CD8-positive, alpha-beta memory T cell (primary cell): ENCODE data around the gene AUTS2. TPM values are rescaled to one million over a fixed set of nuclear protein-coding genes. Genes with fewer than 3 reads are reported as not detected.

Experiments
- CTCF ChIA-PET: fragments of 350-600 bp; sonication (Branson Sonifier 250); formaldehyde crosslinking; loops from one replicate; lab custom pipeline; 2021; ENCODE audit warnings: antibody characterized with exemption; lab: Charles Lee
- POLR2A ChIA-PET: fragments of 350-600 bp; sonication (Branson Sonifier 250); formaldehyde crosslinking; loops from one replicate; lab custom pipeline; 2021; ENCODE audit warnings: antibody characterized with exemption; lab: Charles Lee
- DNase-seq, 5 donors: peaks; one replicate each; pipeline versions ENCODE4 v3.0.0 to v3.0.0-alpha.2; 2020 to 2022; ENCODE audit warnings: mixed read lengths in 1 of 5
- H3K27ac ChIP-seq: one replicate; pipeline ENCODE4 v1.7.0; 2013; ENCODE audit warnings: low read depth, mild to moderate bottlenecking, low read length, moderate library complexity
- H3K27me3 ChIP-seq: 2 replicates; pipeline ENCODE4 v1.7.0; 2013; ENCODE audit warnings: low read length, mild to moderate bottlenecking; ENCODE audit not compliant: insufficient read depth, poor library complexity, severe bottlenecking
- H3K36me3 ChIP-seq: 2 replicates; pipeline ENCODE4 v1.7.0; 2013; ENCODE audit warnings: mild to moderate bottlenecking, low read length, moderate library complexity; ENCODE audit not compliant: insufficient read depth
- H3K4me1 ChIP-seq: 2 replicates; pipeline ENCODE4 v1.7.0; 2013; ENCODE audit warnings: mild to moderate bottlenecking, low read length, moderate library complexity; ENCODE audit not compliant: insufficient read depth
- H3K4me3 ChIP-seq: 2 replicates; pipeline ENCODE4 v1.7.0; 2013; ENCODE audit warnings: mild to moderate bottlenecking, low read length
- H3K9me3 ChIP-seq: 2 replicates; pipeline ENCODE4 v1.7.0; 2013; ENCODE audit warnings: mild to moderate bottlenecking, low read length
- H3K27ac Mint-ChIP-seq, 8 donors: one replicate each; pipeline ENCODE4 v1.8.0; 2020 to 2021; ENCODE audit warnings: mixed read lengths in 8 of 8, mild to moderate bottlenecking in 6 of 8, inconsistent platforms in 3 of 8, moderate library complexity in 3 of 8
- H3K27me3 Mint-ChIP-seq, 2 donors: one replicate each; pipeline ENCODE4 v1.8.0; 2020 to 2021; ENCODE audit warnings: mixed read lengths in 2 of 2, mild to moderate bottlenecking in 1 of 2, moderate library complexity in 1 of 2
- H3K36me3 Mint-ChIP-seq, 3 donors: one replicate each; pipeline ENCODE4 v1.8.0; 2020 to 2021; ENCODE audit warnings: mixed read lengths in 3 of 3, inconsistent platforms in 1 of 3, mild to moderate bottlenecking in 1 of 3
- H3K4me1 Mint-ChIP-seq, 3 donors: one replicate each; pipeline ENCODE4 v1.8.0; 2020 to 2021; ENCODE audit warnings: mixed read lengths in 3 of 3, inconsistent platforms in 1 of 3, mild to moderate bottlenecking in 1 of 3
- H3K4me3 Mint-ChIP-seq, 7 donors: one replicate each; pipeline ENCODE4 v1.8.0; 2020 to 2021; ENCODE audit warnings: mixed read lengths in 7 of 7, mild to moderate bottlenecking in 6 of 7, moderate library complexity in 4 of 7, inconsistent platforms in 2 of 7
- H3K9me3 Mint-ChIP-seq, 5 donors: one replicate each; pipeline ENCODE4 v1.8.0; 2020 to 2022; ENCODE audit warnings: mixed read lengths in 5 of 5, mild to moderate bottlenecking in 3 of 5, moderate library complexity in 2 of 5, inconsistent platforms in 1 of 5
- polyA plus RNA-seq: library from polyadenylated mRNA; unstranded; fragments of 300-500 nt; fragmentation: Illumina TruSeq; gene quantifications from one replicate; pipeline ENCODE4 v1.2.3, GENCODE V29; 2021
- total RNA-seq, 2 experiments: library from RNA; stranded (reverse); gene quantifications; one replicate each; pipeline ENCODE4 v1.2.3, GENCODE V29; 2021

The AUTS2 gene
- total and polyA plus RNA-seq, 3 experiments from 2014 or later: 4.4 to 9.9 (median 5.3) TPM

GRCh38 chr7:70006261-70006920 lies 408.1 kb downstream of the AUTS2 start:
- POLR2A ChIA-PET: no interaction called here
- Histone ChIP-seq H3K9me3 (no peaks in the 10 kb centered on the region), H3K27ac (no peak overlapping the region), H3K27me3 (no peaks in the 10 kb centered on the region), H3K36me3 (no peaks in the 10 kb centered on the region), H3K4me3 (no peak overlapping the region), H3K4me1 (no peaks in the 10 kb centered on the region)
- H3K36me3 Mint-ChIP-seq: no peaks in the 10 kb centered on the region
- H3K27me3 Mint-ChIP-seq: peaks cover 9 to 14% of the 10 kb centered on the region in 2 donors
- CTCF ChIA-PET: no interaction called here
- no peak for DNase-seq
- H3K4me1 Mint-ChIP-seq: peaks cover 3 to 11% (median 7%) of the 10 kb centered on the region in 3 donors
- H3K4me3 Mint-ChIP-seq: no peak overlapping the region
- no peak overlapping the region for H3K27ac Mint-ChIP-seq
- no peaks in the 10 kb centered on the region for H3K9me3 Mint-ChIP-seq

DNA sequence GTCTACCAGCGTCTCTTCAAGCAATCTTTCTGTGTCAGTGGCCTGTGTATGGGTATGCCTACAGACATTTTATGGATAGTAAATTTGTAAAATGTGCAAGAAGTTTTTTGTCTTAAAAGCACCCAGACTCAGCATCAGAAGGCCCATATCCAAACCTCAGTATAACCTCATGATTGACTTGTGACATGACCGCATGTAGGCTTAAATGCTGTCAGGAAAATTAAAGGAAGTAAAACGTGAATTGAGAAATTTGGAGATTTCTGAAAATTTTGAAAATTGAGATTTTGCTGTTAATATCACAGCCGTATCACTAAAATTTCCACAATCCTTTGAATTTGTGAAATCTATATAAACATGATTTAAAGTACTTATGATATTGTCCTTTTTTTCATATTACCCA lies 410.2 kb downstream of the AUTS2 start:
- no peaks in the 10 kb centered on the region for H3K27me3 ChIP-seq
- Mint-ChIP-seq H3K27me3 (peaks cover 9 to 14% of the 10 kb centered on the region in 2 donors), H3K27ac (no peak overlapping the region), H3K4me1 (peaks cover 3 to 11% (median 7%) of the 10 kb centered on the region in 3 donors), H3K4me3 (no peak overlapping the region), H3K36me3 (peaks cover 0 to 2% (median 0%) of the 10 kb centered on the region in 3 donors), H3K9me3 (no peaks in the 10 kb centered on the region)
- DNase-seq: no peak
- CTCF ChIA-PET: no interaction called here
- H3K4me1 ChIP-seq: no peaks in the 10 kb centered on the region
- no peaks in the 10 kb centered on the region for H3K9me3 ChIP-seq
- no peak overlapping the region for H3K4me3 ChIP-seq
- H3K36me3 ChIP-seq: no peaks in the 10 kb centered on the region
- H3K27ac ChIP-seq: no peak overlapping the region
- POLR2A ChIA-PET: no interaction called here

DNA sequence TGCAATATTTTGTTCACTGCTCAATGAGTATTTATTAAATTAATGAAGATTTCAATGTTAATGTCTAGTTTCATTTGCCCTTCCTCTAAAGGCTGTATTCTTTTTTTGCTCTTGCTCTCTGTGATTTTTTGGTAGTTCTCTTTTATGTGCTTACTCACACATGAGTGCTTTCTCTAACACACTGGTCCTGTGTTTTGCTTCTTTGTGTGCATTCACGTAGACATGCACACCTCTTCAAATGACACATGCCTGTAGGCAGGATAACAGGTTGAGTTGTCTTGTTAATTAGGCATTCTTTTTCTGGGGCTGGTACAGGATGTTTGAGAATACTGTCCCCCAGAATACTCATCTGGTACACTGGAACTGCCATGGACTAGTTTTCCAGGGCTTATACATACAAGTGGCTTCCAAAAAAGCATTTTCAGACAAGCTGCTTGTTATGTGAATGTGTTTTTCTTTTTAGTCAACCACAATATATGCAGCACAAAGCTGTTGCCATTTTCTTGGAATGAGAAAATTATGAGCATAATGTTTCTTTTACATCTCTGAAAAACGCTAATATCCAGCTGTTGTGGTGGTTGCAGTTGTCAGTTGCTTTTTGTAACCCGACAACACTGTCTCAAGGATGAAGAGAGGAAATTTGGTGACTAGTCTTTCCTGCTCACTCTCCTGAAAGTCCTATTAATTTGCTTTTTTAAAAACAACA lies 416.4 kb downstream of the AUTS2 start:
- no peak overlapping the region for H3K4me3 Mint-ChIP-seq
- peaks cover 11 to 12% of the 10 kb centered on the region in 2 donors for H3K27me3 Mint-ChIP-seq

DNA sequence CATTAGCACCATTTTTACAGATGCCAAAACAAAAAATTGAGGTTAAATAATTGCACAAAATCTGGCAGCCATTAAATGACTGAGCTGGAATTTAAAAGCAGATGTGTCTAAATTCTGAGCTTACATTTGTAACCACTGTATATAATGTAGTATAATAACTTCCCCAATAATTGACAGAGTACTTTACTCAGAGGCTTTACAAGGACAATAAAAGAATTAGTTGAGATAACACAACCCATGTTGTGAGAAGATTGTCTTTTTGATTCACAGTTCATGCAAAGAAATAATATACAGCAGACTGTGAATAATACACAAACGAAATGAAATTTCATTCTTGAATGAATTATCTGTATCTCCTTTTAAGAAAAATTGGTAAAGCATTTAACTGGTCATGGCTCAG lies 417.1 kb downstream of the AUTS2 start:
- no peak for DNase-seq
- CTCF ChIA-PET: no interaction called here
- Mint-ChIP-seq H3K27me3 (peaks cover 10 to 11% of the 10 kb centered on the region in 2 donors), H3K9me3 (no peaks in the 10 kb centered on the region), H3K36me3 (peaks cover 0 to 2% (median 0%) of the 10 kb centered on the region in 3 donors), H3K27ac (no peak overlapping the region), H3K4me3 (no peak overlapping the region), H3K4me1 (no peaks in the 10 kb centered on the region)
- POLR2A ChIA-PET: no interaction called here
- H3K4me1 ChIP-seq: no peaks in the 10 kb centered on the region
- H3K9me3 ChIP-seq: no peaks in the 10 kb centered on the region
- no peak overlapping the region for H3K27ac ChIP-seq
- no peak overlapping the region for H3K4me3 ChIP-seq
- no peaks in the 10 kb centered on the region for H3K27me3 ChIP-seq
- no peaks in the 10 kb centered on the region for H3K36me3 ChIP-seq

More for the DNA sequence above, 416.4 kb downstream of the AUTS2 start:
- Histone ChIP-seq H3K9me3 (no peaks in the 10 kb centered on the region), H3K4me1 (no peaks in the 10 kb centered on the region), H3K36me3 (no peaks in the 10 kb centered on the region), H3K27ac (no peak overlapping the region), H3K4me3 (no peak overlapping the region), H3K27me3 (no peaks in the 10 kb centered on the region)
- no peak overlapping the region for H3K27ac Mint-ChIP-seq
- peaks cover 0 to 2% (median 0%) of the 10 kb centered on the region in 3 donors for H3K36me3 Mint-ChIP-seq
- no peaks in the 10 kb centered on the region for H3K9me3 Mint-ChIP-seq
- no peaks in the 10 kb centered on the region for H3K4me1 Mint-ChIP-seq
- no peak for DNase-seq
- POLR2A ChIA-PET: no interaction called here
- CTCF ChIA-PET: no interaction called here

DNA sequence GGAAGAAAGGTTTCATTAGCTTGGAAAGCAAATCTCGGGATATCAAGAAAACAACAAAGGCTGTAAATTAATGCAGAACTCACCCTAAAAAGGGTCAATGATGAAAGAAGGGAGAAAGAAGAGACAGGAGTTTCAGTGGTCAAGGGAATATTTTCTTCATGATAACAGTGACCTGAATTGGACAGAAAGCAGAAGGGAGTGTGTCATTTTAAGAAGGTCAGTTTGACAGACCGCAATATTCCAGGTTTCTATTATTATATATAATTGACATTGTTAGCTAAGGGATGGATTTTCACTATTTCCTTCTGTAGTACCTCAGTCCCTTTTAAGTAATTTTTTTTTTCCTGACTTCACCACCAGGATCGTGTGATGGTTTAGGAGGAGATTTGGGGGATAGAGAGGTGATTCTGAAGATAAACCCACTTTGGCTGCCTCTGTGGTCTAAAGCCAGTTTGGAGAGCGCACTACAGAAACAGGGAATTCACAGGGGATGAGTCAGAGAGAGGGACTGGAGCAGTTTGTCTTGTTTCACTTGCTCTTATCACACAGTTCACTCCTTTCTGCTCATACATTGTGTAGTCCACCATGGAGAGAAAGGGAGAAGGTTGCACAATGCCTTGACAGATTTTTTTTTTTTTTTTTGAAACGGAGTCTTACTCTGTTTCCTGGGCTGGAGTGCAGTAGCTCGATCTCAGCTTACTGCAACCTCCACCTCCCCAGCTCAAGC lies 417.9 kb downstream of the AUTS2 start:
- Histone ChIP-seq H3K4me3 (no peak overlapping the region), H3K27me3 (no peaks in the 10 kb centered on the region), H3K9me3 (no peaks in the 10 kb centered on the region), H3K4me1 (no peaks in the 10 kb centered on the region), H3K27ac (no peak overlapping the region), H3K36me3 (no peaks in the 10 kb centered on the region)
- Mint-ChIP-seq H3K4me3 (no peak overlapping the region), H3K27ac (no peak overlapping the region), H3K9me3 (peaks cover 0 to 2% (median 0%) of the 10 kb centered on the region in 5 donors), H3K36me3 (peaks cover 0 to 2% (median 0%) of the 10 kb centered on the region in 3 donors), H3K27me3 (peaks cover 8 to 11% of the 10 kb centered on the region in 2 donors), H3K4me1 (no peaks in the 10 kb centered on the region)
- DNase-seq: no peak
- CTCF ChIA-PET: no interaction called here
- POLR2A ChIA-PET: no interaction called here

DNA sequence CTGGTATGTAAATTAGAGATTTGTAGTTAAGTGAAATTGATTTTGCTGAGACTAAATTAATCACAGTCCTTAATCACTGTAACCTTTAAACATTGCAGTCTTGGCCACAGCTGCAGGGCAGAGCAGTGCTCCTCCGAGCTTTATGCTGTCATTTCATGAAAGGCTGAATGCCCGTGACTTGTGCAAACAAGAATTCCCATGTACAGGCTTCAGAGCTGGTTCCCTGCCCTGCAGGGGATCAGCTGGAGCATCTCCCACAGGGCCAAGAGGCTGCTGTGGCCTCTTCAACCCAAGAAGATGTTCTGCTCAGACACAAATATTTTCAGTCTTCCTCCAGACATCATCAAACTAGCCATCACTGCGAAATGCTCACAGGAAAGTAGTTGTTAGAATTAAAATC lies 419.1 kb downstream of the AUTS2 start:
- Histone ChIP-seq H3K27me3 (no peaks in the 10 kb centered on the region), H3K4me1 (no peaks in the 10 kb centered on the region), H3K4me3 (no peak overlapping the region), H3K36me3 (no peaks in the 10 kb centered on the region), H3K9me3 (no peaks in the 10 kb centered on the region), H3K27ac (no peak overlapping the region)
- peaks cover 9 to 11% of the 10 kb centered on the region in 2 donors for H3K27me3 Mint-ChIP-seq
- H3K9me3 Mint-ChIP-seq: peaks cover 0 to 2% (median 0%) of the 10 kb centered on the region in 5 donors
- no peak overlapping the region for H3K4me3 Mint-ChIP-seq
- ChIA-PET POLR2A (no interaction called here), CTCF (interaction anchor here (0.7 to 1.1 kb wide), 2 partner anchors 9 to 347 kb away, joined by 3 to 4 read pairs; no protein-coding TSS in a partner anchor)
- H3K27ac Mint-ChIP-seq: no peak overlapping the region
- H3K4me1 Mint-ChIP-seq: no peaks in the 10 kb centered on the region
- DNase-seq: no peak
- H3K36me3 Mint-ChIP-seq: peaks cover 0 to 1% (median 0%) of the 10 kb centered on the region in 3 donors

DNA sequence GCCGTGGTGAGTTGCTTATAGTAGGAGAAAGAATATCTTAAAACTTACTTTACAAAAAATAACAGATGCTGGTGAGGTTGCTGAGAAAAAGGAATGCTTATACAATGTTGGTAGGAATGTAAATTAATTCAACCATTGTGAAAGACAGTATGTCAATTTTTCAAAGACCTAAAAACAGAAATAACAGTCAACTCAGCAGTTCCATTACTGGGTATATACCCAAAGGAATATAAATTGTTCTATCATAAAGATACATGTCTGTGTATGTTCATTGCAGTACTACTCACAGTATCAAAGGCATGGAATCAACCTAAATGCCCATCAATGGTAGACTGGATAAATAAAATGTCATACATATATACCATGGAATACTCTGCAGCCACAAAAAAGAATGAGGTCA lies 420.4 kb downstream of the AUTS2 start:
- no peaks in the 10 kb centered on the region for H3K27me3 ChIP-seq
- peaks cover 0 to 2% (median 0%) of the 10 kb centered on the region in 5 donors for H3K9me3 Mint-ChIP-seq
- ChIA-PET CTCF (no interaction called here), POLR2A (no interaction called here)
- peaks cover 11 to 12% of the 10 kb centered on the region in 2 donors for H3K27me3 Mint-ChIP-seq
- H3K4me1 Mint-ChIP-seq: no peaks in the 10 kb centered on the region
- no peaks in the 10 kb centered on the region for H3K36me3 ChIP-seq
- no peak overlapping the region for H3K27ac ChIP-seq
- no peaks in the 10 kb centered on the region for H3K4me1 ChIP-seq
- H3K9me3 ChIP-seq: no peaks in the 10 kb centered on the region
- DNase-seq: no peak
- H3K4me3 ChIP-seq: no peak overlapping the region
- no peak overlapping the region for H3K4me3 Mint-ChIP-seq
- H3K27ac Mint-ChIP-seq: no peak overlapping the region
- H3K36me3 Mint-ChIP-seq: no peaks in the 10 kb centered on the region

GRCh38 chr7:70027867-70028266 lies 429.6 kb downstream of the AUTS2 start:
- Mint-ChIP-seq H3K36me3 (no peaks in the 10 kb centered on the region), H3K27me3 (peaks cover 0 to 7% of the 10 kb centered on the region in 2 donors), H3K9me3 (no peaks in the 10 kb centered on the region), H3K4me1 (no peaks in the 10 kb centered on the region), H3K4me3 (no peak overlapping the region), H3K27ac (no peak overlapping the region)
- POLR2A ChIA-PET: no interaction called here
- H3K27ac ChIP-seq: no peak overlapping the region
- H3K27me3 ChIP-seq: no peaks in the 10 kb centered on the region
- no peak overlapping the region for H3K4me3 ChIP-seq
- H3K4me1 ChIP-seq: no peaks in the 10 kb centered on the region
- CTCF ChIA-PET: no interaction called here
- no peaks in the 10 kb centered on the region for H3K9me3 ChIP-seq
- DNase-seq: no peak
- no peaks in the 10 kb centered on the region for H3K36me3 ChIP-seq
